Endothelial cell of umbilical vein (primary cell): ENCODE data around the gene ZBTB20. TPM values are rescaled to one million over a fixed set of nuclear protein-coding genes. Genes with fewer than 3 reads are reported as not detected.

Experiments used
- BruUV-seq: library from RNA; stranded (reverse); fragments of 400-500 nt; replicated peaks from 2 replicates; lab custom pipeline; 2021; lab: Mats Ljungman, UMichigan
- CTCF ChIA-PET: fragments of 300-600, 350-600 bp; sonication (Branson Sonifier 250); formaldehyde crosslinking; loops from one replicate; lab custom pipeline; 2021; ENCODE audit warnings: antibody characterized with exemption, inconsistent platforms; lab: Charles Lee
- POLR2A ChIA-PET: fragments of 300-600, 350-600 bp; sonication (Branson Sonifier 250); formaldehyde crosslinking; loops from one replicate; lab custom pipeline; 2021; ENCODE audit warnings: antibody characterized with exemption, inconsistent platforms; lab: Charles Lee
- DNase-seq: peaks from one replicate; pipeline ENCODE4 v3.0.0-alpha.2; 2011; ENCODE audit warnings: low read depth, low spot score
- FAIRE-seq: peaks from 2 replicates; lab custom pipeline; 2011; peaks lifted over from hg19 to GRCh38; lab: Jason Lieb, UNC
- H2AFZ ChIP-seq: 2 replicates; pipeline ENCODE4 v1.6.0; 2012; ENCODE audit warnings: low read depth, low read length, control low read depth, inconsistent platforms
- H3K27ac ChIP-seq: 2 replicates; pipeline ENCODE4 v1.5.1; 2011; ENCODE audit warnings: low read depth, mild to moderate bottlenecking, control low read depth, low read length, moderate library complexity; ENCODE audit not compliant: insufficient read depth
- H3K27me3 ChIP-seq, 2 experiments: 2 replicates each; pipeline versions ENCODE4 v1.6.0 to v1.6.1; 2011; ENCODE audit warnings: low read length in 2 of 2, mixed read lengths in 1 of 2; ENCODE audit not compliant: control insufficient read depth in 2 of 2, insufficient read depth in 2 of 2
- H3K36me3 ChIP-seq, 2 experiments: 2 replicates in 1 of 2; 3 replicates in 1 of 2; pipeline ENCODE4 v1.5.1; 2011; ENCODE audit warnings: low read length in 2 of 2, mild to moderate bottlenecking in 1 of 2, moderate library complexity in 1 of 2; ENCODE audit not compliant: control insufficient read depth in 2 of 2, insufficient read depth in 2 of 2; ENCODE audit errors: extremely low read depth in 1 of 2
- H3K4me1 ChIP-seq: 3 replicates; pipeline ENCODE4 v1.5.1; 2011; ENCODE audit warnings: mild to moderate bottlenecking, low read length; ENCODE audit not compliant: control insufficient read depth, insufficient read depth; ENCODE audit errors: extremely low read depth
- H3K4me2 ChIP-seq: 2 replicates; pipeline ENCODE4 v1.6.1; 2011; ENCODE audit warnings: low read length, control low read depth, mixed read lengths; ENCODE audit not compliant: insufficient read depth
- H3K4me3 ChIP-seq, 3 experiments: fragments of 200-600 bp in 1 of 3; sonication (generic), shearing (Covaris generic) in 1 of 3; replicated peaks in 1 of 3; 2 replicates each; pipeline ENCODE4 v1.5.1; 2011 to 2016; ENCODE audit warnings: control low read depth in 3 of 3, low read length in 3 of 3, mild to moderate bottlenecking in 2 of 3, inconsistent platforms in 1 of 3, low read depth in 1 of 3, moderate library complexity in 1 of 3; ENCODE audit not compliant: insufficient read depth in 1 of 3
- H3K79me2 ChIP-seq: 2 replicates; pipeline ENCODE4 v1.6.0; 2012; ENCODE audit warnings: low read length, inconsistent platforms; ENCODE audit not compliant: control insufficient read depth, insufficient read depth
- H3K9ac ChIP-seq: replicated peaks from 2 replicates; pipeline ENCODE3; 2011; ENCODE audit warnings: low read length, control low read depth; ENCODE audit not compliant: insufficient read depth; ENCODE audit errors: extremely low read depth
- H3K9me1 ChIP-seq: replicated peaks from 3 replicates; pipeline ENCODE4 v1.6.0; 2011; ENCODE audit warnings: mild to moderate bottlenecking, low read length; ENCODE audit not compliant: control insufficient read depth, insufficient read depth; ENCODE audit errors: extremely low read depth
- H3K9me3 ChIP-seq: replicated peaks from 2 replicates; pipeline ENCODE4 v1.5.1; 2012; ENCODE audit warnings: low read length, inconsistent platforms; ENCODE audit not compliant: control insufficient read depth, insufficient read depth
- H4K20me1 ChIP-seq: replicated peaks from 2 replicates; pipeline ENCODE3; 2011; ENCODE audit warnings: mild to moderate bottlenecking, low read length; ENCODE audit not compliant: control insufficient read depth, insufficient read depth; ENCODE audit errors: extremely low read depth
- EZH2 ChIP-seq: IDR thresholded peaks from 2 replicates; pipeline ENCODE4 v1.6.1; 2012; ENCODE audit warnings: borderline replicate concordance, low read depth, mild to moderate bottlenecking, moderate library complexity, low read length, inconsistent platforms; ENCODE audit not compliant: severe bottlenecking
- FOS ChIP-seq: IDR thresholded peaks from 2 replicates; pipeline ENCODE4 v1.6.1; 2011; ENCODE audit warnings: mild to moderate bottlenecking, low read length, moderate library complexity, borderline replicate concordance; ENCODE audit not compliant: insufficient read depth
- GATA2 ChIP-seq: IDR thresholded peaks from 2 replicates; pipeline ENCODE4 v1.7.0; 2011; ENCODE audit warnings: low read depth, mild to moderate bottlenecking, moderate library complexity, mixed read lengths, low read length; ENCODE audit not compliant: insufficient read length, insufficient read depth
- JUN ChIP-seq: IDR thresholded peaks from 2 replicates; pipeline ENCODE4 v1.6.1; 2011; ENCODE audit warnings: borderline replicate concordance, low read depth; ENCODE audit not compliant: insufficient read length, insufficient read depth
- MYC ChIP-seq: IDR thresholded peaks from one replicate; pipeline ENCODE4 v1.6.1; 2011; ENCODE audit warnings: mild to moderate bottlenecking, low read depth, low read length
- POLR2A ChIP-seq: IDR thresholded peaks from 2 replicates; pipeline ENCODE4 v1.6.1; 2012; ENCODE audit warnings: low read depth, mild to moderate bottlenecking, control low read depth, low read length
- POLR2AphosphoS5 ChIP-seq: IDR thresholded peaks from 2 replicates; pipeline ENCODE4 v1.6.1; 2012; ENCODE audit warnings: low read depth, mild to moderate bottlenecking, control low read depth, low read length, moderate library complexity; ENCODE audit not compliant: insufficient read depth
- dilution Hi-C: fragments of 300-500 bp; cut with MboI; formaldehyde crosslinking; loops from one replicate; pipeline ENCODE4 v1.15.0; 2019; ENCODE audit warnings: low sequenced_read_pairs; ENCODE audit not compliant: extremely low pct_ligation_motif_present
- intact Hi-C: fragments of 100-400 bp; cut with micrococcal nuclease; formaldehyde crosslinking; loops from one replicate; pipeline ENCODE4 v1.10.0; 2022
- polyA plus RNA-seq, 4 experiments: library from polyadenylated mRNA; depleted of rRNA in 3 of 4; stranded (reverse) in 3 of 4; unstranded in 1 of 4; fragments of >200 nt; gene quantifications; 2 replicates each; pipeline versions ENCODE4 v1.2.1 to v1.2.3, GENCODE V29; 2011 to 2012; ENCODE audit warnings: missing spikeins in 1 of 4
- total RNA-seq: library from RNA; stranded (reverse); gene quantifications from 2 replicates; pipeline ENCODE4 v1.2.3, GENCODE V29; 2021
- TF ChIP-seq, protein P1 (sequence below), 2 donors: IDR thresholded peaks; 1 replicate in 1 of 2; 2 replicates in 1 of 2; pipeline ENCODE4 v1.5.1; 2011; ENCODE audit warnings: low read length in 2 of 2, mild to moderate bottlenecking in 2 of 2, moderate library complexity in 2 of 2, control low read depth in 1 of 2, inconsistent platforms in 1 of 2, low read depth in 1 of 2; ENCODE audit not compliant: insufficient read depth in 1 of 2; ENCODE audit errors: extremely low read depth in 1 of 2
- TF ChIP-seq, protein P2 (sequence below): IDR thresholded peaks from 2 replicates; pipeline ENCODE4 v1.6.1; 2011; ENCODE audit not compliant: insufficient read depth, insufficient read length

ZBTB20 gene
- total and polyA plus RNA-seq, 2 donors (not counting 3 experiments of a cell fraction or from before 2014, with no cell fraction given) = 2.1 to 20.5 TPM

DNA sequence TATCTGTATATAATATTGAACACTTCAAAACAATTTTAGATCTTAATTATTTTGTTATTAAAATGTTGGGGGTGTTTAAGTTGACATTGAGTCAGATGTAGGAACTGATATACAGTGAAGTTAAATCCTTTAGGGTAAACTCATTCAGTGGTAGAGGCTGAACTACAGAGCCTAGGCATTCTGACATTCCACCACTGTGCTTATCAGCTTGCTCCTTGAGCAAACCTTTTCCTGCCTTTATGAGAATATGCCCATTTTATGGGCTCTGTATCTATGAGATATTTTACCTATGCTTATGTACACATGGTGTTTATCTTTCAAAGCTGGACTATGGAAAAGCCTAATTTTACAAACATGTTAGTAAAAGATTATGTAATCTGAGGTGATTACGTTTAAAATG is 407.5 kb downstream of the ZBTB20 start:
- H3K27ac ChIP-seq = no peak overlapping the region
- dilution Hi-C loops = no loop called here

More for the DNA sequence above, 407.5 kb downstream of the ZBTB20 start:
- intact Hi-C loops = no loop called here
- Histone ChIP-seq H3K4me1 (no peaks in the 10 kb centered on the region), H3K9me1 (no peaks in the 10 kb centered on the region), H4K20me1 (no peaks in the 10 kb centered on the region), H3K9ac (no peak overlapping the region), H3K79me2 (no peaks in the 10 kb centered on the region), H3K4me2 (no peak overlapping the region), H3K9me3 (no peaks in the 10 kb centered on the region), H3K4me3 (no peak overlapping the region), H3K27me3 (no peaks in the 10 kb centered on the region), H2AFZ (no peak overlapping the region), H3K36me3 (no peaks in the 10 kb centered on the region)
- TF ChIP-seq JUN (no peak), POLR2A (no peak), FOS (no peak), GATA2 (no peak), MYC (no peak), POLR2AphosphoS5 (no peak), EZH2 (no peak)
- TF ChIP-seq, protein P1, sequence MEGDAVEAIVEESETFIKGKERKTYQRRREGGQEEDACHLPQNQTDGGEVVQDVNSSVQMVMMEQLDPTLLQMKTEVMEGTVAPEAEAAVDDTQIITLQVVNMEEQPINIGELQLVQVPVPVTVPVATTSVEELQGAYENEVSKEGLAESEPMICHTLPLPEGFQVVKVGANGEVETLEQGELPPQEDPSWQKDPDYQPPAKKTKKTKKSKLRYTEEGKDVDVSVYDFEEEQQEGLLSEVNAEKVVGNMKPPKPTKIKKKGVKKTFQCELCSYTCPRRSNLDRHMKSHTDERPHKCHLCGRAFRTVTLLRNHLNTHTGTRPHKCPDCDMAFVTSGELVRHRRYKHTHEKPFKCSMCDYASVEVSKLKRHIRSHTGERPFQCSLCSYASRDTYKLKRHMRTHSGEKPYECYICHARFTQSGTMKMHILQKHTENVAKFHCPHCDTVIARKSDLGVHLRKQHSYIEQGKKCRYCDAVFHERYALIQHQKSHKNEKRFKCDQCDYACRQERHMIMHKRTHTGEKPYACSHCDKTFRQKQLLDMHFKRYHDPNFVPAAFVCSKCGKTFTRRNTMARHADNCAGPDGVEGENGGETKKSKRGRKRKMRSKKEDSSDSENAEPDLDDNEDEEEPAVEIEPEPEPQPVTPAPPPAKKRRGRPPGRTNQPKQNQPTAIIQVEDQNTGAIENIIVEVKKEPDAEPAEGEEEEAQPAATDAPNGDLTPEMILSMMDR (IDR thresholded peaks at IDR 0.05; ENCODE audit: extremely low read depth in 1 of 2, insufficient read depth in 1 of 2, low read depth in 1 of 2, low read length in 2 of 2) = no peak
- TF ChIP-seq, protein P2, sequence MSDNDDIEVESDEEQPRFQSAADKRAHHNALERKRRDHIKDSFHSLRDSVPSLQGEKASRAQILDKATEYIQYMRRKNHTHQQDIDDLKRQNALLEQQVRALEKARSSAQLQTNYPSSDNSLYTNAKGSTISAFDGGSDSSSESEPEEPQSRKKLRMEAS = no peak
- ChIA-PET POLR2A (no interaction called here), CTCF (no interaction called here)
- BruUV-seq = no TSS peak
- DNase-seq (no peak), FAIRE-seq (no peak)
